Activated CD8-positive, alpha-beta memory T cell treated with anti-CD3 and anti-CD28 coated beads for 36 hours (primary cell): ENCODE data around the gene TEX101. TPM values are rescaled to one million over a fixed set of nuclear protein-coding genes. Genes with fewer than 3 reads are reported as not detected.
"Not testable (repeated sequence)": the region's sequence is repeated elsewhere in the genome, so short reads cannot be mapped to it uniquely, and the experiment has no call there.

Experiments
- CTCF ChIA-PET: fragments of 350-600 bp; sonication (Branson Sonifier 250); formaldehyde crosslinking; loops from one replicate; lab custom pipeline; 2021; ENCODE audit warnings: antibody characterized with exemption; lab: Charles Lee
- POLR2A ChIA-PET: fragments of 350-600 bp; sonication (Branson Sonifier 250); formaldehyde crosslinking; loops from one replicate; lab custom pipeline; 2021; ENCODE audit warnings: antibody characterized with exemption; lab: Charles Lee
- total RNA-seq, 2 experiments: library from RNA; stranded (reverse); gene quantifications; one replicate each; pipeline ENCODE4 v1.2.3, GENCODE V29; 2021

TEX101 gene
- total RNA-seq, 2 experiments from 2014 or later: not detected

DNA sequence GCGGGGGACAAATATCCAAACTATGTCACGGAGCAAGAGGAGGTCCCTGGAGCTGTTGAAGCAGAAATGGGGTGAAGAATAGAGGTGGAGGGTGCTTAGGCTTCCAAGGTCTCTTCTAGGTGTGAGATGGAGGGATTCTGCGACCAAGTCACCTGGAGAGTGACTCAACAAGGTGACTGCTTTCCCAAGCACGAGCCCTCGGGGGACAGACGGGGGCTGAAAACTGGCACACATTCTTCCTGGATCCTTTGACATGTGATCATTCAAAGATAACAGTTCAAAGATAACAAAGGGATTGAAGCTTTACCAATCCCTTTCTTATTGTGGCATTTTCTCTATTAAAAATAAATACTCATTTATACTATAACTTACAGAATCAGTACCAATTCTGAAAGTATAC, 2.2 kb upstream of the TEX101 start:
- ChIA-PET CTCF (no interaction called here), POLR2A (no interaction called here)

DNA sequence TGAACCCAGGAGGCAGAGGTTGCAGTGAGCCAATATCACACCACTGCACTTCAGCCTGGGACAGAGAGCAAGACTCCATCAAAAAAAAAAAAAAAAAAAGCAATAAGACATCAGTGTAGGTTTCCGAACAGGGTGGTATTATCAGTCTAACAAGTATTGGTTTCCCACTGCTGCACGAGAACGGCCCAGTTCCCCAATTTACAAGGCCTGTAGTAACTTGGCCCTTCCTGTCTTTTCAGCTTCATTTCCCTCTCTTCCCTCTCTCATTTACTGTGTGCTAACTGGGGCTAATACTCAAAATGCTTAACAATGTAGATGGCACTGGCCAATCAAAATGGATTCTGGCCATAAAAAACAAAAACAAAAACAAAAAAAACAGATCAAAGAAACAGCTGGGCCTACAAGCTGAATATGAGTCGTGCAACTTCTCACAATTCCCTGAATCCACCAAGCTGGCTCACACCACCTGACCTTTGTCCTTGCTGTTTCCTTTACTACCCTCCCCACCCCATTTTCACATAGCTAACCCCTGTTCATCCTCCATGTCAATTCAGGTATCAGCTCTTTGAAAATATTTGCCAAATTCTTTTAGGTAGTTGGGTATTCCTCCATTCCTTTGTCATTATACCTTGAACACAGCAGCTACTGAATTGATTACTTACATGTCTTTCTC, 2.4 kb downstream of the TEX101 start:
- CTCF ChIA-PET: interaction anchor here (0.7 kb wide), 2 partner anchors 15 to 286 kb away, joined by 3 to 5 read pairs; no protein-coding TSS in a partner anchor
- POLR2A ChIA-PET: no interaction called here

- POLR2A ChIA-PET: no interaction called here
- CTCF ChIA-PET: no interaction called here
These were observed 6.3 kb downstream of the TEX101 start for GRCh38 chr19:43420954-43421353.

GRCh38 chr19:43422000-43422688, 7.5 kb downstream of the TEX101 start:
- ChIA-PET POLR2A (no interaction called here), CTCF (no interaction called here)

DNA sequence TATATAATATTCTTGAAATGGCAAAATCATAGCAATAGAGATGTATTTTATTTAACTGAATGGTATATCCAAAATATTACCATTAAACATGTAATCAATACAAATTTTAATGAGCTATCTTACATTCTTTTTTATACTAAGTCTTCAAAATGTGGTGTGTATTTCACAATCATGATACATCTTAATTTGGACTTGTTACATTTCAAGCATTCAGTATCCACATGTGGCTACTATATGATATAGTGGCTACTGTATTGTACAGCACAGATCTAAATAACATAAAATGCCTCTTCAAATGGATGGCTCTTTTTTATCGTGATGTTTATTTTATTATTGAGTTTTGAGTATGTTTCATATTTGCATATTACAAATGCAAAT, 8.0 kb downstream of the TEX101 start:
- CTCF ChIA-PET: no interaction called here
- POLR2A ChIA-PET: no interaction called here

DNA sequence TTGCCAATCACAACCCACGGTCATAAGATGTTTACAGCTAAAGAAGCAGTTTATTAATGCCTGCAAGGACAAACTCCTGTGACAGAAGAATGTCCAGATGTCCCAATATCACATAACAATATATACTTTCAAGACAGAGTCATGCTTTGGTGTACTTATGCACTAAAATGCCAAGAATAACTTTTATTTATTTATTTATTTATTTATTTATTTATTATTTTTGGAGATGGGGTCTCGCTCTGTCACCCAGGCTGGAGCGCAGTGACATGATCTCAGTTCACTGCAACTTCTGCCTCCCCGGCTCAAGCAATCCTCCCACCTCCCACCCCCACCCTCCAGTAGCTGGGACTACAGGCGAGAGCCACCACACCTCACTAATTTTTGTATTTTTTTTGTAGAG, 9.1 kb downstream of the TEX101 start:
- POLR2A ChIA-PET: no interaction called here
- CTCF ChIA-PET: no interaction called here

GRCh38 chr19:43425567-43426392, 11.1 kb downstream of the TEX101 start:
- ChIA-PET POLR2A (no interaction called here), CTCF (interaction anchor here (0.6 kb wide), 1 partner anchor 158 kb away, joined by 5 read pairs; no protein-coding TSS in a partner anchor)

GRCh38 chr19:43429395-43429794, 14.7 kb downstream of the TEX101 start:
- ChIA-PET POLR2A (no interaction called here), CTCF (no interaction called here)

GRCh38 chr19:43430142-43430710, 15.5 kb downstream of the TEX101 start:
- ChIA-PET POLR2A (no interaction called here), CTCF (no interaction called here)

- ChIA-PET POLR2A (no interaction called here), CTCF (no interaction called here)
These were observed 16.3 kb downstream of the TEX101 start for GRCh38 chr19:43430976-43431375.

DNA sequence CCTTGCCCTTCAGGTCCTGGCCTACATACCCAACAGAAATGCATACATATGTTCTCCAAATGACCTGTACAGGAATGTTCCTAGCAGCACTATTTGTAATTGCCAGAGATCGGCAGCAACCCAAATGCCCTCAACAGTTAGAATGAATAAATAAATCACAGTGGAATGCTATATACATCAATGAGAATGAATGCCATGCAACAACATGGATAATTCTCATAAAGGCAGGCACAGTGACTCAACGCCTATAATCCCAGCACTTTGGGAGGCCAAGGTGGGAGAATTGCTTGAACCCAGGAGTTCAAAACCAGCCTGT, 18.6 kb downstream of the TEX101 start:
- ChIA-PET CTCF (interaction anchor here (1.2 to 2.3 kb wide), 3 partner anchors 14 to 161 kb away, joined by 5 to 7 read pairs (median 7); no protein-coding TSS in a partner anchor), POLR2A (no interaction called here)

DNA sequence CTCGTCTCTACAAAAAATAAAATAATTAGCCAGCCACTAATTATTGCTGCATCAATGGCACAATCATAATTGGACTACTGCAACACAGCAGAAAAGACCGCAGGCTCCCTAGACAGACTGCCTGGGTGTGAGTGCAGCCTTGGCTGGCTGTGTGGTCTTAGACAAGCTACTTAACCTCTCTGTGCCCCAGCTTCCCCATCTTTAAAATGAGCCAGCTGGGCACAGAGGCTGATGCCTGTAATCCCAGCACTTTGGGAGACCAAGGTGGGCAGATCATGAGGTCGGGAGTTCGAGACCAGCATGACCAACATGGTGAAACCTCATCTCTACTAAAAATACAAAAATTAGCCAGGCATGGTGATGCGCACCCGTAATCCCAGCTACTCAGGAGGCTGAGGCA, 19.0 kb downstream of the TEX101 start:
- CTCF ChIA-PET: interaction anchor here (0.6 to 2.3 kb wide), 2 partner anchors 87 to 161 kb away, joined by 3 to 7 read pairs; no protein-coding TSS in a partner anchor
- POLR2A ChIA-PET: no interaction called here

GRCh38 chr19:43435775-43436174, 21.1 kb downstream of the TEX101 start:
- POLR2A ChIA-PET: no interaction called here

GRCh38 chr19:43437284-43437683, 22.6 kb downstream of the TEX101 start:
- CTCF ChIA-PET: not testable (repeated sequence)

More at GRCh38 chr19:43435775-43436174, 21.1 kb downstream of the TEX101 start:
- CTCF ChIA-PET: interaction anchor here (1.2 kb wide), 1 partner anchor 11 kb away, joined by 5 read pairs; no protein-coding TSS in a partner anchor

GRCh38 chr19:43437712-43438111, 23.0 kb downstream of the TEX101 start:
- CTCF ChIA-PET: no interaction called here
- POLR2A ChIA-PET: no interaction called here

More at GRCh38 chr19:43437284-43437683, 22.6 kb downstream of the TEX101 start:
- POLR2A ChIA-PET: not testable (repeated sequence)

- POLR2A ChIA-PET: no interaction called here
These were observed 23.8 kb downstream of the TEX101 start for GRCh38 chr19:43438291-43439031.

DNA sequence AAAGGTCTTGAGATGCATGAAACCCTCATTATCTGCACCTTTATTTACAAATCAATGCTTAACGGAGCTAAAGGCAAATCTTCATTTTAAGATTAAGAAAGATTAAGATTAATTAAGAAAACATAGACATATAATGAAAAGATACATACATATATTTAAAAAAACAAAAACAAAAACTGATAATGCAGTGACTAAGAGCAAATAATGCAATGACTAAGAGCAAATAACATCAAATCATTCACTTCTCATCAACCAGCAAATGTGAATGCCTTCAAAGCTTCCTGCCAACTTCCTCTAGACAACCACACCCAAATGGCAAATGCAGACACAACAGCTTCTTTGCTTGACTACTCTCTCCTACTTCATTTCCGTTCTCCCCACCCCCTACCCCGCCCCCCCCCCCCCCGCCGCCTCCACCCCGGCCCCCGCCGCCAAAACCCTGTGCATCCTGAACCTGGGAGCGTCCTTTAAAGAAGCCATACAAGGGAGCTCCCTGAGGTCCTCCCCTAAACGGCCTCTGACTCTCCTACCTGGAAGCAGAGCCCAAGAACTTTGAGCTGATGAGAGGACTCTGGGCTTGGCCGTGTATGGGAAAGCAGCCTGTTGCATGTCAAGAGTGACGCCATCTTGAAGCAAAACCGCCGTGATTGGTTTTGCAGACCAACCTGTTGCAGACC, 24.5 kb downstream of the TEX101 start:
- CTCF ChIA-PET: interaction anchor here (1.1 to 2.1 kb wide), 4 partner anchors 8 to 153 kb away, joined by 3 to 8 read pairs (median 5); no protein-coding TSS in a partner anchor
- POLR2A ChIA-PET: interaction anchor here (0.7 to 0.8 kb wide), 2 partner anchors 156 to 229 kb away, joined by 3 to 5 read pairs; no protein-coding TSS in a partner anchor

More at GRCh38 chr19:43438291-43439031, 23.8 kb downstream of the TEX101 start:
- CTCF ChIA-PET: interaction anchor here (1.1 to 2.1 kb wide), 4 partner anchors 9 to 154 kb away, joined by 3 to 8 read pairs (median 5); no protein-coding TSS in a partner anchor

- CTCF ChIA-PET: interaction anchor here (0.5 to 2.1 kb wide), 5 partner anchors 80 to 153 kb away, joined by 3 to 8 read pairs (median 3); no protein-coding TSS in a partner anchor
- POLR2A ChIA-PET: interaction anchor here (0.7 to 0.8 kb wide), 2 partner anchors 156 to 228 kb away, joined by 3 to 5 read pairs; no protein-coding TSS in a partner anchor
These were observed 25.0 kb downstream of the TEX101 start for GRCh38 chr19:43439709-43440063.
